Measurements from ENCODE around the gene H2AZ2.
"Not testable (repeated sequence)": the region's sequence is repeated elsewhere in the genome, so short reads cannot be mapped to it uniquely, and the experiment has no call there.

H2AZ2 gene

GRCh38 chr7:44811093-44811492 lies 36.8 kb downstream of the H2AZ2 start:
- no peak for DNase-seq

- DNase-seq, result no peak
Observed at GRCh38 chr7:44808914-44809393, 38.9 kb downstream of the H2AZ2 start.

GRCh38 chr7:44805950-44806349 lies 41.9 kb downstream of the H2AZ2 start:
- DNase-seq, result no peak

- not testable (repeated sequence) for DNase-seq
Observed at GRCh38 chr7:44803828-44804519, 43.9 kb downstream of the H2AZ2 start.

- DNase-seq, result no peak
Observed at GRCh38 chr7:44802418-44803025, 45.4 kb downstream of the H2AZ2 start.

- DNase-seq, result no peak
Observed at GRCh38 chr7:44801890-44802289, 46.0 kb downstream of the H2AZ2 start.

GRCh38 chr7:44799939-44800338 lies 47.9 kb downstream of the H2AZ2 start:
- DNase-seq, result no peak

- DNase-seq, result no peak
Observed at GRCh38 chr7:44798649-44799305, 49.1 kb downstream of the H2AZ2 start.

- peak; percentile 89 for DNase-seq
Observed at GRCh38 chr7:44797329-44798258, 50.3 kb downstream of the H2AZ2 start.

GRCh38 chr7:44796504-44797328 lies 51.2 kb downstream of the H2AZ2 start, which contains the start of gene PPIA:
Gene PPIA (plus strand): TSS chr7:44796681. CDS start chr7:44796725, 44 bp downstream.
- DNase-seq, result peak; percentile 99

GRCh38 chr7:44796034-44796503 lies 51.8 kb downstream of the H2AZ2 start:
- no peak for DNase-seq

GRCh38 chr7:44794331-44794730 lies 53.6 kb downstream of the H2AZ2 start:
- DNase-seq, result no peak

GRCh38 chr7:44793919-44794318 lies 54.0 kb downstream of the H2AZ2 start:
- no peak for DNase-seq

GRCh38 chr7:44791278-44792219 lies 56.3 kb downstream of the H2AZ2 start:
- DNase-seq, result no peak

GRCh38 chr7:44789990-44790389 lies 57.9 kb downstream of the H2AZ2 start:
- no peak for DNase-seq

GRCh38 chr7:44787762-44788161 lies 60.1 kb downstream of the H2AZ2 start:
- DNase-seq, result no peak

- DNase-seq, result no peak
Observed at GRCh38 chr7:44787041-44787440, 60.8 kb downstream of the H2AZ2 start.

GRCh38 chr7:44785218-44785617 lies 62.7 kb downstream of the H2AZ2 start:
- not testable (repeated sequence) for DNase-seq

- no peak for DNase-seq
Observed at GRCh38 chr7:44784364-44784763, 63.5 kb downstream of the H2AZ2 start.

GRCh38 chr7:44783407-44783806 lies 64.5 kb downstream of the H2AZ2 start:
- no peak for DNase-seq

- DNase-seq, result no peak
Observed at GRCh38 chr7:44782460-44782859, 65.4 kb downstream of the H2AZ2 start.

All from CD4-positive, alpha-beta T cell treated with Interleukin-12 subunit alpha and Interleukin-12 subunit beta, for 1 hour (primary cell).